Body of pancreas (tissue), 4 donors: ENCODE measurements around the gene MBD3. TPM values are rescaled to one million over a fixed set of nuclear protein-coding genes. Genes with fewer than 3 reads are reported as not detected.

Experiments
- ATAC-seq: fragments of 150-250 bp; one replicate; pipeline ENCODE4 v1.9.1; 2016
- DNase-seq, 4 donors: peaks; one replicate each; pipeline ENCODE4 v3.0.0-alpha.2; 2019
- H3K27ac ChIP-seq, 4 donors: fragments of 200-600 bp; sonication (generic); 1 replicate in 3 of 4; 2 replicates in 1 of 4; pipeline versions ENCODE4 v1.5.1 to v1.6.1; 2016 to 2019; ENCODE audit warnings: mild to moderate bottlenecking in 1 of 4, mixed read lengths in 1 of 4, moderate library complexity in 1 of 4
- H3K27me3 ChIP-seq, 2 donors: fragments of 200-600 bp; sonication (generic); one replicate each; pipeline ENCODE4 v1.6.0; 2016; ENCODE audit warnings: mild to moderate bottlenecking in 1 of 2
- H3K36me3 ChIP-seq, 2 donors: fragments of 200-600 bp; sonication (generic); replicated peaks in 1 of 2; 2 replicates each; pipeline ENCODE4 v1.5.1; 2016; ENCODE audit warnings: low read depth in 2 of 2; ENCODE audit not compliant: insufficient read depth in 1 of 2
- H3K4me1 ChIP-seq: fragments of 200-600 bp; sonication (generic); one replicate; pipeline ENCODE4 v1.6.0; 2016
- H3K4me3 ChIP-seq, 2 donors: fragments of 200-600 bp; sonication (generic); 1 replicate in 1 of 2; 2 replicates in 1 of 2; pipeline ENCODE4 v1.5.1; 2016 to 2019
- H3K9me3 ChIP-seq, 3 donors: fragments of 200-600 bp; sonication (generic); 1 replicate in 2 of 3; 2 replicates in 1 of 3; pipeline ENCODE4 v1.5.1; 2016
- CTCF ChIP-seq, 7 experiments: fragments of 450-650 bp in 4 of 7; fragments of 200-600 bp in 3 of 7; sonication (generic) in 3 of 7; IDR thresholded peaks; one replicate each; pipeline ENCODE4 v1.5.1; 2016 to 2019; ENCODE audit warnings: antibody characterized with exemption in 7 of 7
- POLR2A ChIP-seq, 3 donors: fragments of 450-650 bp; IDR thresholded peaks; one replicate each; pipeline ENCODE4 v1.6.1; 2016; ENCODE audit warnings: antibody characterized with exemption in 3 of 3, mild to moderate bottlenecking in 2 of 3
- WGBS, 2 donors: methylation state at CpG; one replicate each; pipeline ENCODE4 v1.1.5; 2017; 5-methylcytosine and 5-hydroxymethylcytosine counted together
- intact Hi-C: fragments of 100-400 bp; cut with DNase I; formaldehyde crosslinking; loops from one replicate; pipeline ENCODE4 v1.15.1; 2023
- total RNA-seq, 2 donors: library from RNA; depleted of rRNA; stranded (reverse); fragments of >200 nt; gene quantifications; one replicate each; pipeline ENCODE4 v1.1.0, GENCODE V29; 2016

Gene MBD3
- total RNA-seq, 2 donors from 2014 or later, result 37.4 to 91.6 TPM

GRCh38 chr19:1622541-1622940, 29.9 kb upstream of the MBD3 start:
- no peak for ATAC-seq
- H3K4me1 ChIP-seq, result no peaks in the 10 kb centered on the region
- H3K27ac ChIP-seq, result no peak overlapping the region
- TF ChIP-seq CTCF (IDR thresholded peaks at IDR 0.05) (no peak), POLR2A (IDR thresholded peaks at IDR 0.05) (no peak)
- H3K27me3 ChIP-seq, result no peaks in the 10 kb centered on the region
- H3K4me3 ChIP-seq, result no peak overlapping the region
- 87 to 95% methylated on average over 5 of the region's 5 CpGs for WGBS, 2 donors
- intact Hi-C loops, result no loop called here
- no peaks in the 10 kb centered on the region for H3K9me3 ChIP-seq
- peaks cover 0 to 3% of the 10 kb centered on the region in 2 donors for H3K36me3 ChIP-seq
- no peak for DNase-seq

DNA sequence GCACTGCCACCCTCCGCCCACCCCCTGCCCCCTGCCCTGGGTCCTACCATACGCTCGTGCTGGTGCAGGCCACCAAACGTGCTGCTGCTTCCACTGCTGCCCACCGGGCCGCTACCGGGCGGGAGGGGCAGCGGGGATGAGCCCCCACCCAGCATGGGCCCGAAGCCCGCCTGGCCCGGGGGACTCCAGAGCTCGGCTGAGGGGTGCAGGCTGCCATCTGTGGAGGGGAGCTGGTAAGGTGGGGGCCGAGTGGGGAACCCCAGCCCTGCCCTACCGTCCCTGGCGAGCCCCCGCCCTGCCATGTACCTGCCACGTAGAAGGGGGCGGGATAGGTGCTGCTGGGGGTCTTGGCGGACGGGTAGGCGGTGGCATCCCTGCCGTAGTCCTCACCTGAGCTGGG, 29.3 kb upstream of the MBD3 start:
- no peaks in the 10 kb centered on the region for H3K27me3 ChIP-seq
- TF ChIP-seq CTCF (IDR thresholded peaks at IDR 0.05), result no peak
- TF ChIP-seq POLR2A (IDR thresholded peaks at IDR 0.05), result no peak
- H3K9me3 ChIP-seq, result no peaks in the 10 kb centered on the region
- WGBS, 2 donors, result 86 to 100% methylated on average over 2 to 8 of the region's 23 CpGs
- no peaks in the 10 kb centered on the region for H3K4me1 ChIP-seq
- no peak overlapping the region for H3K4me3 ChIP-seq
- ATAC-seq (no peak), DNase-seq (no peak)
- intact Hi-C loops, result no loop called here
- peaks cover 0 to 3% of the 10 kb centered on the region in 2 donors for H3K36me3 ChIP-seq
- H3K27ac ChIP-seq, result no peak overlapping the region

GRCh38 chr19:1621574-1621973, 28.9 kb upstream of the MBD3 start:
- H3K27ac ChIP-seq, result no peak overlapping the region
- H3K27me3 ChIP-seq, result no peaks in the 10 kb centered on the region
- WGBS, 2 donors, result 94 to 96% methylated on average over 14 to 15 of the region's 23 CpGs
- ATAC-seq (no peak), DNase-seq (no peak)
- H3K4me3 ChIP-seq, result no peak overlapping the region
- H3K9me3 ChIP-seq, result no peaks in the 10 kb centered on the region
- H3K36me3 ChIP-seq, result peaks cover 0 to 3% of the 10 kb centered on the region in 2 donors
- no peaks in the 10 kb centered on the region for H3K4me1 ChIP-seq
- intact Hi-C loops, result no loop called here
- TF ChIP-seq POLR2A (IDR thresholded peaks at IDR 0.05), result no peak
- TF ChIP-seq CTCF (IDR thresholded peaks at IDR 0.05), result no peak

GRCh38 chr19:1621021-1621420, 28.4 kb upstream of the MBD3 start:
- TF ChIP-seq CTCF (IDR thresholded peaks at IDR 0.05), result no peak
- TF ChIP-seq POLR2A (IDR thresholded peaks at IDR 0.05), result no peak
- no peak overlapping the region for H3K4me3 ChIP-seq
- H3K9me3 ChIP-seq, result no peaks in the 10 kb centered on the region
- intact Hi-C loops, result no loop called here
- no peak for DNase-seq
- no peak for ATAC-seq
- WGBS, 2 donors, result 87 to 95% methylated on average over 3 to 19 of the region's 19 CpGs
- no peak overlapping the region for H3K27ac ChIP-seq
- peaks cover 0 to 3% of the 10 kb centered on the region in 2 donors for H3K36me3 ChIP-seq
- no peaks in the 10 kb centered on the region for H3K27me3 ChIP-seq
- H3K4me1 ChIP-seq, result no peaks in the 10 kb centered on the region

- Histone ChIP-seq H3K4me1 (no peaks in the 10 kb centered on the region), H3K4me3 (no peak overlapping the region), H3K27me3 (no peaks in the 10 kb centered on the region), H3K9me3 (no peaks in the 10 kb centered on the region), H3K27ac (no peak overlapping the region), H3K36me3 (peaks cover 0 to 6% of the 10 kb centered on the region in 2 donors)
- ATAC-seq (no peak), DNase-seq (no peak)
- WGBS, 2 donors, result 81 to 89% methylated on average over 7 to 9 of the region's 11 CpGs
- intact Hi-C loops, result no loop called here
- no peak for TF ChIP-seq POLR2A (IDR thresholded peaks at IDR 0.05)
Measured at GRCh38 chr19:1620502-1620901, 27.8 kb upstream of the MBD3 start.
